HL-60 (cell line): ENCODE measurements around the gene TYMP.

Experiments used
- DNase-seq, 2 experiments: peaks; one replicate each; pipeline ENCODE4 v3.0.0-alpha.2; 2010 to 2020; ENCODE audit warnings: low read depth in 1 of 2, low spot score in 1 of 2
- H3K27ac ChIP-seq: fragments of 250-450 bp; sonication (Bioruptor Pico); replicated peaks from 2 replicates; pipeline ENCODE4 v1.5.1; 2020; ENCODE audit warnings: mild to moderate bottlenecking, moderate library complexity
- H3K27me3 ChIP-seq: fragments of 250-450 bp; sonication (Bioruptor Pico); 2 replicates; pipeline ENCODE4 v1.5.1; 2021; ENCODE audit warnings: mild to moderate bottlenecking, moderate library complexity; ENCODE audit not compliant: insufficient read depth, poor library complexity, severe bottlenecking
- H3K4me3 ChIP-seq: replicated peaks from 2 replicates; pipeline ENCODE4 v1.5.1; 2011; ENCODE audit warnings: mild to moderate bottlenecking, control low read depth, low read length; ENCODE audit not compliant: insufficient read depth
- CTCF ChIP-seq: IDR thresholded peaks from one replicate; pipeline ENCODE4 v1.5.1; 2011; ENCODE audit warnings: low read length, control low read depth, inconsistent platforms; ENCODE audit not compliant: insufficient read depth
- GABPA ChIP-seq: IDR thresholded peaks from 2 replicates; pipeline ENCODE4 v1.6.1; 2012; ENCODE audit warnings: low read depth
- POLR2AphosphoS5 ChIP-seq: IDR thresholded peaks from 2 replicates; pipeline ENCODE4 v1.6.1; 2012; ENCODE audit warnings: low read depth
- REST ChIP-seq: IDR thresholded peaks from 2 replicates; pipeline ENCODE4 v1.6.1; 2012; ENCODE audit warnings: low read depth; ENCODE audit not compliant: insufficient replicate concordance
- SPI1 ChIP-seq: IDR thresholded peaks from 2 replicates; pipeline ENCODE4 v1.6.1; 2012; ENCODE audit warnings: low read depth, mild to moderate bottlenecking, borderline replicate concordance

Gene TYMP

GRCh38 chr22:50572965-50573364, 43.2 kb upstream of the TYMP start:
- no peak for DNase-seq
- Histone ChIP-seq H3K4me3 (no peak overlapping the region), H3K27me3 (no peaks in the 10 kb centered on the region), H3K27ac (no peak overlapping the region)
- TF ChIP-seq POLR2AphosphoS5 (no peak), REST (no peak), CTCF (no peak)

- TF ChIP-seq REST: no peak
- no peak for TF ChIP-seq POLR2AphosphoS5
- no peak for TF ChIP-seq CTCF
- TF ChIP-seq SPI1: no peak
- no peak for TF ChIP-seq GABPA
- H3K4me3 ChIP-seq: no peak overlapping the region
- no peaks in the 10 kb centered on the region for H3K27me3 ChIP-seq
- no peak overlapping the region for H3K27ac ChIP-seq
- DNase-seq: no peak
Observed at GRCh38 chr22:50571264-50572175, 41.7 kb upstream of the TYMP start.

GRCh38 chr22:50570861-50571260, 41.0 kb upstream of the TYMP start:
- DNase-seq: no peak
- H3K27ac ChIP-seq: no peak overlapping the region
- no peak overlapping the region for H3K4me3 ChIP-seq
- no peaks in the 10 kb centered on the region for H3K27me3 ChIP-seq
- no peak for TF ChIP-seq POLR2AphosphoS5
- no peak for TF ChIP-seq SPI1
- TF ChIP-seq CTCF: no peak
- TF ChIP-seq REST: no peak
- no peak for TF ChIP-seq GABPA
